Right atrium auricular region (tissue), 2 donors: ENCODE results near the gene NRBP1. TPM values are rescaled to one million over a fixed set of nuclear protein-coding genes. Genes with fewer than 3 reads are reported as not detected.

Source experiments
- DNase-seq: peaks from one replicate; pipeline ENCODE4 v3.0.0-alpha.2; 2019; ENCODE audit warnings: low spot score
- H3K27ac ChIP-seq, 2 donors: fragments of 200-600 bp; sonication (generic); 1 replicate in 1 of 2; 2 replicates in 1 of 2; pipeline ENCODE4 v1.5.1; 2016 to 2019
- H3K27me3 ChIP-seq, 2 donors: fragments of 200-600 bp; sonication (generic); one replicate each; pipeline versions ENCODE4 v1.5.1 to v1.6.0; 2017 to 2019
- H3K36me3 ChIP-seq: fragments of 200-600 bp; sonication (generic); one replicate; pipeline ENCODE4 v1.5.1; 2016
- H3K4me1 ChIP-seq, 2 donors: fragments of 200-600 bp; sonication (generic); one replicate each; pipeline versions ENCODE4 v1.5.1 to v1.6.0; 2017 to 2019
- H3K4me3 ChIP-seq, 2 donors: fragments of 200-600 bp; sonication (generic); 1 replicate in 1 of 2; 2 replicates in 1 of 2; pipeline ENCODE4 v1.5.1; 2017 to 2019; ENCODE audit warnings: mild to moderate bottlenecking in 1 of 2, moderate library complexity in 1 of 2
- H3K9me3 ChIP-seq, 2 donors: fragments of 200-600 bp; sonication (generic); one replicate each; pipeline ENCODE4 v1.5.1; 2019
- CTCF ChIP-seq, 2 donors: fragments of 200-600 bp; sonication (generic); IDR thresholded peaks; one replicate each; pipeline ENCODE4 v1.5.1; 2019; ENCODE audit warnings: antibody characterized with exemption in 2 of 2
- total RNA-seq, 2 donors: library from RNA; depleted of rRNA; stranded (reverse); fragments of >200 nt; gene quantifications; one replicate each; pipeline ENCODE4 v1.1.0, GENCODE V29; 2016

NRBP1 gene
- total RNA-seq, 2 donors from 2014 or later = 36.5 to 50.4 TPM

DNA sequence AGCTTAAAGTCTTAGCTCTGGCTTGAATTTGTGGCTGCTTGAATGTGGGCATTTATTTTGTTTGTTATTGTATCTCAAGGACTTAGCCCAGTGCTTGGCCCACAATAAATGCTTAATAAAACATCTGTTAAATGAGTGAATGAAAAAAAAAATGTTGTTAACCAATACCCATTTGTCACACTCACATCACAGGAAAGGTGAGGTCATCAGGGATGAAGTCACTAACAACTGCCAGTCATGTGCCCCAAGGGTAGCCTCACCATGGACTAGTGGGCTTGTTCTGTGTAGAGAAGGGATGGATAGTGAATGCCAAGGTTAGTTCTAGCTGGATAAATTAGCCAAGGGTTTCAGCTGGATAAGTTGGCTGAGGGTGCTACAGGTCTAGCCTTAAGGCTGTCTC, 3.0 kb downstream of the NRBP1 start:
- Histone ChIP-seq H3K9me3 (no peaks in the 10 kb centered on the region), H3K4me3 (no peak overlapping the region), H3K4me1 (peaks cover 0 to 40% of the 10 kb centered on the region in 2 donors), H3K36me3 (peaks cover 34% of the 10 kb centered on the region), H3K27ac (no peak overlapping the region), H3K27me3 (no peaks in the 10 kb centered on the region)
- TF ChIP-seq CTCF (IDR thresholded peaks at IDR 0.05) = no peak
- DNase-seq = no peak

DNA sequence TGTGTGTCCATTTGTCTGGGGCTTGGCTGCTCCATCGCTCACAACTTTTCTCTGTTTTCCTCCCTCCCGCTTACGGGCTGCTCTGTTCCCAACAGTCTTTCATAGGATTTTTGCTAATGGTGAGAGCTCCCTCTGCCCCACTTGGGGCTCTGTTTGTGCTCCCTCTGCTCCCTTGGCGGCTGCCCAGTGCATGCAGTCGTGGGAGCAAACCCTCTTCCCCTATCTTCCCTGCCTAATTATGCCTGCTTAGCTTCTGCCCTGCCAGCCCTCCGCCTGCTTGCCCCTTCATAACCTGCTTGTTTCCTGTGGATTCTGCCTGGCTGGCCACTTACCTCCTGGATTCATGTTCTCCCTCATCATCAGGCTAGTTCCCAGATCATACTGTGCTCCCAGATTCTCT, 7.2 kb downstream of the NRBP1 start:
- H3K4me3 ChIP-seq = no peak overlapping the region
- no peak for DNase-seq
- H3K27ac ChIP-seq = no peak overlapping the region
- H3K9me3 ChIP-seq = no peaks in the 10 kb centered on the region
- no peaks in the 10 kb centered on the region for H3K27me3 ChIP-seq
- peaks cover 0 to 27% of the 10 kb centered on the region in 2 donors for H3K4me1 ChIP-seq
- TF ChIP-seq CTCF (IDR thresholded peaks at IDR 0.05) = no peak
- H3K36me3 ChIP-seq = peaks cover 72% of the 10 kb centered on the region

DNA sequence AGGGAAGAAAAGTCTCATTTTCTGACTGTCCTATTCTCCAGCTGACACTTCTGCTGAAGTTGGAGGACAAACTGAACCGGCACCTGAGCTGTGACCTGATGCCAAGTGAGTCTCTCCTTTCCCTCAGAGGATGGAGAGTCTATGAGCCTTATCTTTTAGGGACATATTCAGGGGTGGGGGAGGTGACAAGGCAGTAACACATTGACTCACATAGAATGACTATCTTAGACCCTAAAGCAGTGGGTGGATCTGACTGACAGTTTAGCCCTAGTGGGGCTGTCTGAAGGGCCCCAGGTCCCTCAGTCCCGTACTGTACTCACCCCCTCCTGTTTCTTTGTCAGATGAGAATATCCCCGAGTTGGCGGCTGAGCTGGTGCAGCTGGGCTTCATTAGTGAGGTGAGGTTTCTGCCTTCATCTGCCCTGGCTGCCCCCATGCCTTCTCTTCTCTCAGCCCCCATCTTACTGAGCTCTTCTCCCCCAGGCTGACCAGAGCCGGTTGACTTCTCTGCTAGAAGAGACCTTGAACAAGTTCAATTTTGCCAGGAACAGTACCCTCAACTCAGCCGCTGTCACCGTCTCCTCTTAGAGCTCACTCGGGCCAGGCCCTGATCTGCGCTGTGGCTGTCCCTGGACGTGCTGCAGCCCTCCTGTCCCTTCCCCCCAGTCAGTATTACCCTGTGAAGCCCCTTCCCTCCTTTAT, 12.9 kb downstream of the NRBP1 start:
- Histone ChIP-seq H3K27ac (no peak overlapping the region), H3K4me3 (no peak overlapping the region), H3K9me3 (no peaks in the 10 kb centered on the region), H3K27me3 (no peaks in the 10 kb centered on the region), H3K36me3 (peaks cover 52% of the 10 kb centered on the region), H3K4me1 (peaks cover 0 to 9% of the 10 kb centered on the region in 2 donors)
- no peak for DNase-seq
- no peak for TF ChIP-seq CTCF (IDR thresholded peaks at IDR 0.05)

GRCh38 chr2:27441958-27442919, 13.8 kb downstream of the NRBP1 start, which contains the start of gene KRTCAP3:
KRTCAP3 (plus strand) TSS chr2:27442381; CDS start chr2:27442413, 32 bp downstream.
- peaks cover 48% of the 10 kb centered on the region for H3K36me3 ChIP-seq
- no peak within 1 kb of the TSS for H3K4me3 ChIP-seq
- no peaks in the 10 kb centered on the region for H3K9me3 ChIP-seq
- no peaks in the 10 kb centered on the region for H3K27me3 ChIP-seq
- H3K27ac ChIP-seq = no peak within 1 kb of the TSS
- peaks cover 0 to 9% of the 10 kb centered on the region in 2 donors for H3K4me1 ChIP-seq
- no peak for DNase-seq
- TF ChIP-seq CTCF (IDR thresholded peaks at IDR 0.05) = no peak

GRCh38 chr2:27442920-27443282, 14.5 kb downstream of the NRBP1 start:
- H3K4me3 ChIP-seq = no peak overlapping the region
- no peak overlapping the region for H3K27ac ChIP-seq
- peaks cover 0 to 9% of the 10 kb centered on the region in 2 donors for H3K4me1 ChIP-seq
- no peak for DNase-seq
- H3K9me3 ChIP-seq = no peaks in the 10 kb centered on the region
- no peak for TF ChIP-seq CTCF (IDR thresholded peaks at IDR 0.05)
- no peaks in the 10 kb centered on the region for H3K27me3 ChIP-seq
- H3K36me3 ChIP-seq = peaks cover 46% of the 10 kb centered on the region
